Heart left ventricle (tissue), 13 donors: Measurements from ENCODE around the gene SPECC1.

Experiments used
- CTCF ChIP-seq, 12 donors: fragments of 200-600 bp; sonication (generic) in 4 of 12; IDR thresholded peaks; one replicate each; pipeline versions ENCODE4 v1.5.0 to v1.8.0; 2018 to 2022; ENCODE audit warnings: antibody characterized with exemption in 12 of 12, mild to moderate bottlenecking in 5 of 12
- POLR2A ChIP-seq, 2 donors: fragments of 450-650 bp; IDR thresholded peaks; one replicate each; pipeline ENCODE4 v1.6.1; 2017; ENCODE audit warnings: antibody characterized with exemption in 2 of 2, mild to moderate bottlenecking in 2 of 2, moderate library complexity in 2 of 2
- donor health status: ischemic (EF 13 %, LVEDD 7.1; RV severe dilation, severe dysfunction).
- donor health status: DM: no; HTN: yes; CAD: no.
- donor health status: DM: no; HTN: no; CAD: no.
- donor health status: ischemic (EF 25% LVEDD 6.9; RV normal size, moderate dysfunction).
- donor health status: ischemic (EF 25% LVEDD 5.7; RV mildly dilated, moderate dysfunction).
- donor health status: ischemic (EF 35%, LVEDD 5.7; RV mildly dilated, moderate dysfunction).
- donor health status: nonischemic (EF 11% LVEDD 7.7; RV severe dilation, severe dysfunction).
- donor health status: DM: yes; HTN: yes; CAD: no.
- donor health status: PGD.
- donor health status: ischemic (EF 29% LVEDD 5.4; RV normal size, mild dysfunction).
- donor health status: nonischemic (EF 23%, LVEDD 6.1; RV moderate dilation, normal function).

GRCh38 chr17:20127360-20128035 is 118.3 kb downstream of the SPECC1 start:
- no peak for TF ChIP-seq CTCF (IDR thresholded peaks at IDR 0.05)
- TF ChIP-seq POLR2A (IDR thresholded peaks at IDR 0.05): no peak
